Glutamatergic neuron (in vitro differentiated cells): ENCODE results near the gene ALG3. TPM values are rescaled to one million over a fixed set of nuclear protein-coding genes. Genes with fewer than 3 reads are reported as not detected.

Experiments used
- DNase-seq: peaks from one replicate; pipeline ENCODE4 v3.0.0; 2022
- H3K27ac Mint-ChIP-seq: one replicate; pipeline ENCODE4 v1.8.0; 2020; ENCODE audit warnings: mild to moderate bottlenecking, mixed read lengths, inconsistent platforms; ENCODE audit not compliant: unreplicated experiment
- H3K27me3 Mint-ChIP-seq: one replicate; pipeline ENCODE4 v1.8.0; 2020; ENCODE audit warnings: mild to moderate bottlenecking, moderate library complexity, mixed read lengths, inconsistent platforms; ENCODE audit not compliant: unreplicated experiment
- H3K36me3 Mint-ChIP-seq: one replicate; pipeline ENCODE4 v1.8.0; 2020; ENCODE audit warnings: mild to moderate bottlenecking, mixed read lengths, inconsistent platforms; ENCODE audit not compliant: unreplicated experiment
- H3K4me1 Mint-ChIP-seq: one replicate; pipeline ENCODE4 v1.8.0; 2020; ENCODE audit warnings: mild to moderate bottlenecking, low read depth, mixed read lengths, inconsistent platforms; ENCODE audit not compliant: unreplicated experiment
- H3K4me3 Mint-ChIP-seq: one replicate; pipeline ENCODE4 v1.8.0; 2020; ENCODE audit warnings: mild to moderate bottlenecking, mixed read lengths, inconsistent platforms; ENCODE audit not compliant: unreplicated experiment
- H3K9me3 Mint-ChIP-seq: one replicate; pipeline ENCODE4 v1.8.0; 2020; ENCODE audit warnings: mild to moderate bottlenecking, moderate library complexity, mixed read lengths, inconsistent platforms; ENCODE audit not compliant: unreplicated experiment
- total RNA-seq: library from RNA; stranded (reverse); fragmentation: NEBNext Ultra II Directional; extraction: Animal tissue kit (Norgen Biotek cat#: 25700); gene quantifications from one replicate; pipeline ENCODE4 v1.2.1, GENCODE V29; 2021; ENCODE audit not compliant: unreplicated experiment
- TF ChIP-seq, protein P1 (sequence below): fragments of 200-600 bp; sonication (generic); IDR thresholded peaks from one replicate; pipeline ENCODE4 v1.5.0; 2021; ENCODE audit not compliant: partially characterized antibody, unreplicated experiment

The ALG3 gene
- total RNA-seq, 1 donor from 2014 or later: 26.5 TPM

DNA sequence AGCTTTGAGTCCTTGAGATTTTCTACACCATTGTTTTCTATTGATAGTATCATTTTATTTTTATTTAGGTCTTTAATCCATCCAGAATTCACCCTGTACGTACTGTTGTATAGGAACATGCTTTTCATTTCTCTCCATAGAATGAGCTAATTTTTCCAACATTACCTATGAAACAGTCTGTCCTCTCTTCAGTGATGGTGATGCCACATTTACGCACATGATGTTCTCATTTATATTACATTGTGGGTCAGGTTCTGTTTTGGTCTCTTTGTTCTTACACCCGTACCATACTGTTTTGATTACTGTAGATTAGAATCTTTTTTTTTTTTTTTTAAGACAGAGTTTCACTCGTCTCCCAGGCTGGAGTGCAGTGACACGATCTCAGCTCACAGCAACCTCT, 37.0 kb downstream of the ALG3 start:
- Mint-ChIP-seq H3K36me3 (no peaks in the 10 kb centered on the region), H3K9me3 (no peaks in the 10 kb centered on the region), H3K4me1 (no peaks in the 10 kb centered on the region), H3K4me3 (no peak overlapping the region), H3K27me3 (no peaks in the 10 kb centered on the region), H3K27ac (no peak overlapping the region)
- no peak for DNase-seq
- TF ChIP-seq, protein P1, sequence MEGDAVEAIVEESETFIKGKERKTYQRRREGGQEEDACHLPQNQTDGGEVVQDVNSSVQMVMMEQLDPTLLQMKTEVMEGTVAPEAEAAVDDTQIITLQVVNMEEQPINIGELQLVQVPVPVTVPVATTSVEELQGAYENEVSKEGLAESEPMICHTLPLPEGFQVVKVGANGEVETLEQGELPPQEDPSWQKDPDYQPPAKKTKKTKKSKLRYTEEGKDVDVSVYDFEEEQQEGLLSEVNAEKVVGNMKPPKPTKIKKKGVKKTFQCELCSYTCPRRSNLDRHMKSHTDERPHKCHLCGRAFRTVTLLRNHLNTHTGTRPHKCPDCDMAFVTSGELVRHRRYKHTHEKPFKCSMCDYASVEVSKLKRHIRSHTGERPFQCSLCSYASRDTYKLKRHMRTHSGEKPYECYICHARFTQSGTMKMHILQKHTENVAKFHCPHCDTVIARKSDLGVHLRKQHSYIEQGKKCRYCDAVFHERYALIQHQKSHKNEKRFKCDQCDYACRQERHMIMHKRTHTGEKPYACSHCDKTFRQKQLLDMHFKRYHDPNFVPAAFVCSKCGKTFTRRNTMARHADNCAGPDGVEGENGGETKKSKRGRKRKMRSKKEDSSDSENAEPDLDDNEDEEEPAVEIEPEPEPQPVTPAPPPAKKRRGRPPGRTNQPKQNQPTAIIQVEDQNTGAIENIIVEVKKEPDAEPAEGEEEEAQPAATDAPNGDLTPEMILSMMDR: no peak

DNA sequence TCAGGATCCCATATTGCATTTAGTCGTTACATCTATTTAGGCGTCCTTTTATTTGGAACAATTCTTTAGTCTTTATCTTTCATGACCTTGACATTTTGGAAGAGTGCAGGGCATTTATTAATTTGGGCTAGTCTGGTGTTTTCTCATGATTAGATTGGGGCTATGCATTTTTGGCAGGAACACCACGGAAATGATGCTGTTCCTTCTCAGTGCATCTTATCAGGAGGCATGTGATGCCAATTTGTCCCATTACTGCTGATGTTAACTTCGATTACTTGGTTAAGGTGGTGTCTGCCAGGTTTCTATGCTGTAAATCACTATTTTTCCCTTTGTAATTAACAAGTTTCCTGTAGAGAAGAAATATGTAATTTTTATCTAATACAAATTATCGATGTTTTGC, 37.5 kb downstream of the ALG3 start:
- Mint-ChIP-seq H3K4me1 (no peaks in the 10 kb centered on the region), H3K36me3 (no peaks in the 10 kb centered on the region)

DNA sequence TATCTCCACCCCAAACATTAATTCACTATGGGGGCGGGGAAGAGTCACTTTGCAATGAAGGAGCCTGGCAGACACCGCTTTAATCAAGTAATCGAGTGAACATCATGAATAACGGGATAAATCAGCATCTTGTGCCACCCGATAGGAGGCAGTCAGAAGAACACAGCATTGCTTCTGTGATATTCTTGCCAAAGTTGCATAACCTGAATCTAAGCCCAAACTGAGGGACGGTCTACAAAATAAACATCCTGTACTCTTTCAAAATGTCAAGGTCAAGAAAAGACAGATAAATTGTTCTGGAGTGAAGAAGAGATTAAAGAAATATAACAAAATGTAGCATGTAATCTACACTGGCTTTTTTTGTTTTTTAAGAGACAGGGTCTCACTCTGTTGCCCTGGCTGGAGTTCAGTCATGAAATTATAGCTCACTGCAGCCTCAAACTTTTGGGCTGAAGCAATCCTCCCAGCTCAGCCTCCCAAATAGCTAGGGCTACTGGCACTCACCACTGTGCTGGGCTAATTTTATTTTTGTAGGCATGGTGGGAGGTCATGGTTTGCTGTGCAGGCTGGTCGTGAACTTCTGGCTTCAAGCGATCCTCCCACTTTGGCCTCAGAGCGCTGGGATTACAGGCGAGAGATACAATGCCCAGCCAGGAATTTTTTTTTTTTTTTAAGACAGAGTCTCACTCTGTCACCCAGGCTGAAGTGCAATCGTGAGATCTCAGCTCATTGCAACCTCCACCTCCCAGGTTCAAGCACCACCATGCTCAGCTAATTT, 39.4 kb downstream of the ALG3 start:
- H3K36me3 Mint-ChIP-seq: no peaks in the 10 kb centered on the region
- no peaks in the 10 kb centered on the region for H3K4me1 Mint-ChIP-seq
- no peak overlapping the region for H3K4me3 Mint-ChIP-seq
- no peaks in the 10 kb centered on the region for H3K9me3 Mint-ChIP-seq
- TF ChIP-seq, protein P1: no peak
- no peak overlapping the region for H3K27ac Mint-ChIP-seq
- no peak for DNase-seq
- no peaks in the 10 kb centered on the region for H3K27me3 Mint-ChIP-seq

More for the DNA sequence above, 37.5 kb downstream of the ALG3 start:
- no peaks in the 10 kb centered on the region for H3K27me3 Mint-ChIP-seq
- no peaks in the 10 kb centered on the region for H3K9me3 Mint-ChIP-seq
- TF ChIP-seq, protein P1: no peak
- no peak for DNase-seq
- no peak overlapping the region for H3K4me3 Mint-ChIP-seq
- no peak overlapping the region for H3K27ac Mint-ChIP-seq

DNA sequence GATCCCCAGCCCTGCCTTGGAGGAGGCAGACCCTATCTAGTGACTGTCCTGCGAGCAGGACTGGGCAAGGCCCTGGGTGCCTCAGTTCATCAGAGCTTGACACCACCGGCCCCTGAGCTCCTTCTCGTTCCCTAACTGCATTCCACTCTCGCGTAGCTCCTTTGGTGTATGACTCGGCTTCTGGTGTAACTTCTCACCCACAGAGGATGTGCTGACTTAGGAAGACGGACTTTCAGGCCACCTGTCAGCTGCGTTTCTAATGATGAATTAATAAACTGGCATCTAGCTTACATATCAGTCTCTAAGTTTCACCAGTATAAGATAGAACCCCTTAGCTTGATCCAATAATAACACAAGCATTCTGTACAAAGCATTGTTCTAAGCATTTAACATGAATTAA, 45.2 kb downstream of the ALG3 start:
- no peaks in the 10 kb centered on the region for H3K4me1 Mint-ChIP-seq
- no peaks in the 10 kb centered on the region for H3K9me3 Mint-ChIP-seq
- TF ChIP-seq, protein P1: no peak
- no peaks in the 10 kb centered on the region for H3K36me3 Mint-ChIP-seq
- no peak overlapping the region for H3K27ac Mint-ChIP-seq
- no peak for DNase-seq
- H3K4me3 Mint-ChIP-seq: no peak overlapping the region
- no peaks in the 10 kb centered on the region for H3K27me3 Mint-ChIP-seq

DNA sequence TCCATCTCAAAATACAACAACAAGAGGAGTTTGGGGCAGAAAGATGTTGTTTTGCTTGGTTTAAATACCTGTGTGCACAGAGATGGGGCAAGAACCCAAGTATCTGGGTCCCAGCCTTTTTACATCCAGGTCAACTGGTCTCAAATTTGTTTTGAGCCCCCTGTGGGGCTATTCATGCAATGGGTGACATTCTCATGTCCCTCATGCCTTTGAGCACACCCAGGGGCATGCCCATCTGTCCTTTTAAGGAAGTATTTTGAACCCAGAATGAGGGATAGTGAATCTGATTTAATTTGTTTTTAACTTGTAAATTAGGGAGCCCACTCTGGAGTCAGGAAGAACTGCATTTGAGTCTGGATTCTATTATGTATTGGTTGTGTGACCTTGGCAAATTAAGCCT, 47.9 kb downstream of the ALG3 start:
- H3K27me3 Mint-ChIP-seq: no peaks in the 10 kb centered on the region
- DNase-seq: no peak
- no peaks in the 10 kb centered on the region for H3K36me3 Mint-ChIP-seq
- H3K27ac Mint-ChIP-seq: no peak overlapping the region
- H3K4me1 Mint-ChIP-seq: no peaks in the 10 kb centered on the region
- TF ChIP-seq, protein P1: no peak
- H3K9me3 Mint-ChIP-seq: no peaks in the 10 kb centered on the region
- no peak overlapping the region for H3K4me3 Mint-ChIP-seq
